Measurements from ENCODE around the gene PAAF1.

PAAF1 gene

GRCh38 chr11:73949246-73949645, 72.4 kb downstream of the PAAF1 start:
- no peak for DNase-seq

DNA sequence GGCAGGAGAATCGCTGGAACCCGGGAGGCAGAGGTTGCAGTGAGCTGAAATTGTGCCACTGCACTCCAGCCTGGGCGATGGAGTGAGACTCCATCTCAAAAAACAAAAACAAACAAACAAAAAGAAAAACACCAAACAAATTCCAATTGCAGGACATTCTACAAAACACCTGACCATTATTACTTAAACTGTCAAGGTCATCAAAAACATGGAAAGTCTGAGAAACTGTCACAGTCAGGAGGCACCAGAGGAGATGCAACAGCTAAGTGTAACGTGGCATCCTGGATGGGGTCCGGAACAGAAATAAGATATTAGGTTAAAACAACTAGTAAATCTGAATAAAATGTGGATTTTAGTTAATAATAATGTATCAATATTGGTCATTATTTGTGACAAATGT, 73.1 kb downstream of the PAAF1 start:
- DNase-seq: no peak

GRCh38 chr11:73950869-73951710, 74.3 kb downstream of the PAAF1 start, which contains the start of gene DNAJB13:
Gene DNAJB13, plus strand, starts transcription at chr11:73951026. Its CDS starts 44 bp downstream, at chr11:73951070.
- DNase-seq: no peak

DNA sequence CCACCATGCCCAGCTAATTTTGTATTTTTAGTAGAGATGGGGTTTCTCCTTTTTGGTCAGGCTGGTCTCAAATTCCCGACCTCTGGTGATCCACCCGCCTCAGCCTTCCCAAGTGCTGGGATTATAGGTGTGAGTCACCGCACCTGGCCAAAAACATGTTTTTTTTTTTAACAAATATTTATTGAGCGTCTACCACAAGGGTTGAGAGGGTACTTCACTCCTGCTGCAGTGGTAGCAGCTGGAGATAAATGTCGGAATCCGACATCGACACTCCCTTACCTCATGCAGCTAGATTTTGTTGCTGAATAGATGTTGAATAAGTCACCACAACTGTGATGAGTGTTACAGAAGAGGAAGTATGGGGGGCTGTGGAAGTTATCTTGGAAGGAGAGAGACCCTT, 75.0 kb downstream of the PAAF1 start:
- DNase-seq: no peak

GRCh38 chr11:73956876-73957653, 80.3 kb downstream of the PAAF1 start:
- DNase-seq: no peak

- no peak for DNase-seq
Measured at GRCh38 chr11:73957654-73958361, 81.0 kb downstream of the PAAF1 start.

DNA sequence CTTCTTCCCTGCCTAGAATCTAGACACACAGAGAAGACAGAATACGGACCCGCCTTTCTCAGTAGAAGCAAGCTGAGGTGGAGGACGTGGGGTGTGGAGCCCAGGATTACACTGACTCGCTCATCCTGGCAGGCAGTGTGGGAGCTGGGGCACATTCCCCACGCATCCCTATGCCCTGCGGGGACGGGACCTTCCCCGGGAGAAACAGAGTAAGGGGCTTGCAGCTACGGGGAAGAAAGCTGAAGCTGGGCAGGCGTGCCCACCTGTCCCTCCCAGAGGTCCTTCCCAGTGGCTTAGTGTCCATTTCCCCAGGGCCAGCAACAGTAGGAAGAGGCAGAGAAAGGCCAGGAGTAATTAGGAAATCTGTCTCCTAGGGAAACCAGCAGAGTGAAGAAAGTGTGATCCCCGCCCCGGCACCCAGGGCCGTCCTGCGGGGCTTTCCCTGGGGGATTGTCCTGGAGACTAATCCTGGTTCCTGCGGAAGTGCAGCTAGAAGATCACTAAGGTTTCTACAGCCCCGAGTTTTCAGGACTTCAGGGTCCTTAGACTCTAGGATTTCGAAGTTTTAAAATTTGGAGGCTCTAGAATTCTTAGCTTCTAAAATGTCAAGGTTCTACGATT, 81.8 kb downstream of the PAAF1 start:
- DNase-seq: no peak

DNA sequence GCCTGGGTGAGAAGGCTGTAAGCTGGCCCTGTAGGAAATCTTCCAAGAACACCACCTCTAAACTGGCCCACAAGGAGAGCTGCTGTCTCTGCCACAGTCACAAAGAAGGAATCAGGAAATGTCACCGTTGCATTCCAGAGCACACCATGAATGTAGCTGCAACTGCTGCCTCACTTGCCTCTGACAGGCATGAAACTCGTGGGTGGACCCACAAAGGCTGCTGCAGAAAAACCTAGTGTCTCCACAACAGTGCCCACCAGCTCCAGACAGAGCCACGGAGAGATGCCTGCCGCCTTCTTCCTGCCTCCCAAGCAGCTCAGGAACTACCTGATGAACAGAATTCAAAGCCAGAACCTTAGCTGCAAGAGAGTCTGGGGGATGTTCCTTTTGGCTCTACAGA, 84.5 kb downstream of the PAAF1 start:
- no peak for DNase-seq

- DNase-seq: no peak
Measured at GRCh38 chr11:73962101-73962705, 85.4 kb downstream of the PAAF1 start.

GRCh38 chr11:73963861-73964260, 87.1 kb downstream of the PAAF1 start:
- DNase-seq: no peak

- no peak for DNase-seq
Measured at GRCh38 chr11:73965076-73965763, 88.4 kb downstream of the PAAF1 start.

GRCh38 chr11:73965764-73966121, 88.9 kb downstream of the PAAF1 start:
- no peak for DNase-seq

DNA sequence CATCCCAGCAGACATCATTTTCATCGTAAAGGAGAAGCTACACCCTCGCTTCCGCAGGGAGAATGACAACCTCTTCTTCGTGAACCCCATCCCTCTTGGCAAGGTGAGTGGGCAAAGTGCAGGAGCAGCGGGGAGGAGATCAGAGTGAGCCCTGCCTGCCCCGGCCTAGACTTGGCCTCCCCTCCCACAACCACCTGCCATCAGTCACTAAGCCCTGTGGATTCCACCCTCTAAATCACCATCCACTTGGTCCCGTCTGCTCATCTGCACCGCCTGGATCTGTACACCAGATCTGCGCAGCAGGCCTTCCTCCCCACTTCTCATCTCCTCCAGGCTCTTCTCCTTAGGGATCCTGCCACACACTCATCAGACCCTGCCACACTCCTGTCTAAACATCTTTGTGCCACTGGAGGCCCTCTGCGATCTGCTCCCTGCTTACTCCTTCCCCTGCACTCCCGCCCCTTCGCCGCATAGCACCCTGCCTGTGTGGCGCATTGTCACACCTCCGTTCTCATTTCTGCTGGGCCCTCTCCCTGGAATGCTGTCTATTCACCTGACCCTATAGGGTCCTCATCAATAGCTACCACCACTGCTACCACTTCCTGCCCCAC, 91.7 kb downstream of the PAAF1 start:
- DNase-seq: no peak

DNA sequence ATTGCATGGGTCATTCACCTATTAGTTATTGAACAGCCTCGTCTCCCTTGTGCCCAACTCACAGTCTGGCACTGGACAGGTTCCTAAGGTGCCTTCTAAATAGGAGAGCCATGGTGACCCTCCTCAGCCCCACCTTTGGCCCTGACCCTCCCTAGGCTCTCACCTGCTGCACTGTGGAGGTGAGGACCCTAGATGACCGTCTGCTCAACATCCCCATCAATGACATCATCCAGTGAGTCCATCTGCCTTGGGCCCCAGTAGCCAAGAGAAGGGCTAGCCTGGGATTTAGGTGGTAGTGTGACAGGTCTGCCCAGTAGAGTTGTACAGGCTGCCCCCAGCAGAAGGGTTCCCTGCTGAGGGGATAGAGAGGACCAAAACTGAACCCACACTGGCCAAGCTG, 92.3 kb downstream of the PAAF1 start:
- no peak for DNase-seq

GRCh38 chr11:73969991-73970800, 93.4 kb downstream of the PAAF1 start:
- no peak for DNase-seq

GRCh38 chr11:73971175-73971719, 94.4 kb downstream of the PAAF1 start:
- DNase-seq: no peak

DNA sequence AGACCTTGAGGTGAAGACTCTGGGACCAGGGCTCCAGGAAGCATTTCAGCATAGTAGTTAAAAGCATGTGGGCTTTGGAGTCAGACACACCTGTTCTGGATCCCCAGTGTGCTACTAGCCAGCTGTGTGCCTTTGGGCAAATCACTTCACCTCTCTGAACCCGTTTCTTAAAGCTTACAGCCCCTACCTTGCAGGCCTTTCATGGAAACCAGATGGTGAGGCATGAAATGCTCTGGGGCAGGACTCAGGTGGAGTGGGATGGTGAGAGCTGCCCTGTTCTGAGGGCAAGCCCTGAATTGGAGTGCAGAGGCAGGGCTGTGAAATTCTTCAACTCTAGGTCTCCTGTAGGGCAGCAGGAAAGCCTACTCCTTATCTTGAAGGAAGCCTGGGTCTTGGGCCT, 95.4 kb downstream of the PAAF1 start:
- no peak for DNase-seq

DNA sequence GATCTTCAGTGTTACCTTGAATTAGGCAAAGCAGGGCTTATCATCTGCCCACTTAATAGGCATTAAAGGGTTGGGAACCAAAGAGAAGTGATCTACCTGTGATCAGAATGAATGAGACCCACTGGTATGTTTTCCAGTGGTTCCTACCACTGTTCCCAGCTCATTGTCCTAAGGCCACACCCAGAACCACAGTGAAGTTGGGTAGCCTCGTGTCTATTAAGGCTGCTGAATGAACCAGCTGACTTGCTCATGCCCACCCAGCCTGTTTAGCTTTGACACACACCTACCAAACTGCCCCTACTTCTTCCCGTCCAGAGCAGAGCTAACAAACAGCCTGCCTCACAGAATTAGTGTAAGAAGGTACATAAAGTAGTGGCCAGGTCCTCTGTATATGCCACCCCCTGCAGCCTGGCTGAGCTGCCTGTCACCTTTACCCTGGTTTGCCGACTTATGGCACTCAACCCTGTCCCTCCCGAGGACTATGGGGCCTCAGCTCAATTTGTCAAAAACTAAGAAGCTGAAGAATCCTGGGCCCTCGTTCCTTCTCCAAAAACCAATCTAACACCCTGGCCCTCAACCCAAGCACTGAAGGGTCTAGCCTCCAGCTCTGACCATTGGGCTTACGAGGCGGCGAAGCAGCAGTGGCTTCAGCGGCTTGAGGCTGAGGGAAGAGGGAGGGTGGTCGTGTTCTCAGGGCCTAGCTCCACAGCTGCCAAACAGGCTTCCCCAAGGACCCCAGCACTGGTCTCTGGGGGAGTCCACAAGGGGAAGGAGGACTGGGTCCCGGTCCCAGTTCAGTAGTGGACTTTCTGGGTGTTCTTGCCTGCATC, 96.0 kb downstream of the PAAF1 start:
- no peak for DNase-seq
